H1 (cell line): ENCODE measurements around the gene HS1BP3. TPM values are rescaled to one million over a fixed set of nuclear protein-coding genes. Genes with fewer than 3 reads are reported as not detected.

Source experiments
- ATF2 ChIP-seq: IDR thresholded peaks from 2 replicates; pipeline ENCODE4 v1.6.1; 2012; ENCODE audit warnings: low read length, inconsistent platforms
- BCL11A ChIP-seq, 2 experiments: IDR thresholded peaks; one replicate each; pipeline ENCODE4 v1.6.1; 2011; ENCODE audit warnings: low read depth in 2 of 2, low read length in 2 of 2, mild to moderate bottlenecking in 2 of 2
- BRCA1 ChIP-seq: IDR thresholded peaks from 2 replicates; pipeline ENCODE4 v1.6.1; 2012; ENCODE audit warnings: low read depth, low read length, improper control_type of control experiment
- CHD7 ChIP-seq: fragments of 300-600 bp; sonication (generic); IDR thresholded peaks from 2 replicates; pipeline ENCODE4 v1.7.1; 2012; ENCODE audit warnings: low read length, moderate library complexity, mild to moderate bottlenecking, inconsistent platforms; ENCODE audit not compliant: insufficient replicate concordance
- FOSL1 ChIP-seq: IDR thresholded peaks from 2 replicates; pipeline ENCODE4 v1.6.1; 2011; ENCODE audit warnings: mild to moderate bottlenecking, low read depth, low read length, moderate library complexity; ENCODE audit not compliant: insufficient read depth
- RFX5 ChIP-seq: IDR thresholded peaks from 2 replicates; pipeline ENCODE4 v1.6.1; 2011; ENCODE audit warnings: low read depth, low read length, improper control_type of control experiment, borderline replicate concordance
- RXRA ChIP-seq: IDR thresholded peaks from 2 replicates; pipeline ENCODE4 v1.6.1; 2011; ENCODE audit warnings: low read depth, mild to moderate bottlenecking, low read length, moderate library complexity; ENCODE audit not compliant: insufficient read depth
- SP4 ChIP-seq: IDR thresholded peaks from 2 replicates; pipeline ENCODE4 v1.6.1; 2012; ENCODE audit warnings: low read length, inconsistent platforms
- polyA plus RNA-seq, 7 experiments: library from polyadenylated mRNA; depleted of rRNA in 3 of 7; stranded (reverse) in 5 of 7; unstranded in 2 of 7; fragments of >200 nt in 5 of 7; fragments of 200-250 nt in 2 of 7; gene quantifications; 1 replicate in 5 of 7; 2 replicates in 1 of 7; 4 replicates in 1 of 7; pipeline versions ENCODE4 v1.2.1 to v1.2.3, GENCODE V29; 2011 to 2013; ENCODE audit warnings: missing spikeins in 2 of 7, mixed read lengths in 2 of 7
- total RNA-seq: library from RNA; stranded (reverse); fragmentation: NEBNext Ultra II Directional; extraction: Animal tissue kit (Norgen Biotek cat#: 25700); gene quantifications from 2 replicates; pipeline ENCODE4 v1.2.1, GENCODE V29; 2021

HS1BP3 gene
- total and polyA plus RNA-seq, 2 of the 8 experiments (the other 6 are each of a cell fraction or from before 2014, with no cell fraction given): 11.1 to 11.3 TPM

GRCh38 chr2:20588918-20589871, 61.7 kb downstream of the HS1BP3 start (continued):
- TF ChIP-seq CHD7 (no peak), BCL11A (IDR thresholded peaks at IDR 0.05; ENCODE audit: low read depth in 2 of 2, low read length in 2 of 2) (no peak), BRCA1 (no peak), ATF2 (no peak), SP4 (no peak), FOSL1 (no peak), RXRA (no peak), RFX5 (no peak)
